ENCODE results near the gene KLHL35. TPM values are rescaled to one million over a fixed set of nuclear protein-coding genes. Genes with fewer than 3 reads are reported as not detected.
A peak's percentile ranks its signal among the peaks of the same experiment; 100 is the strongest.

Gene KLHL35
- total and polyA plus RNA-seq, 2 donors from 2014 or later: 0.26 to 1.8 TPM

GRCh38 chr11:75439495-75440120, 6.6 kb upstream of the KLHL35 start:
- intact Hi-C loops (cut with DNase I): no loop called here
- no peak overlapping the region for H3K4me3 ChIP-seq (ENCODE audit: low read length in 3 of 3)
- H3K9me3 ChIP-seq (ENCODE audit: control insufficient read depth in 2 of 3, insufficient read depth in 1 of 3, low read length in 3 of 3): no peaks in the 10 kb centered on the region
- H3K9ac ChIP-seq (ENCODE audit: low read length in 3 of 3): no peak overlapping the region
- H3K36me3 ChIP-seq (ENCODE audit: control insufficient read depth in 2 of 3, insufficient read depth in 3 of 3, low read length in 3 of 3): no peaks in the 10 kb centered on the region
- TF ChIP-seq, protein P1, sequence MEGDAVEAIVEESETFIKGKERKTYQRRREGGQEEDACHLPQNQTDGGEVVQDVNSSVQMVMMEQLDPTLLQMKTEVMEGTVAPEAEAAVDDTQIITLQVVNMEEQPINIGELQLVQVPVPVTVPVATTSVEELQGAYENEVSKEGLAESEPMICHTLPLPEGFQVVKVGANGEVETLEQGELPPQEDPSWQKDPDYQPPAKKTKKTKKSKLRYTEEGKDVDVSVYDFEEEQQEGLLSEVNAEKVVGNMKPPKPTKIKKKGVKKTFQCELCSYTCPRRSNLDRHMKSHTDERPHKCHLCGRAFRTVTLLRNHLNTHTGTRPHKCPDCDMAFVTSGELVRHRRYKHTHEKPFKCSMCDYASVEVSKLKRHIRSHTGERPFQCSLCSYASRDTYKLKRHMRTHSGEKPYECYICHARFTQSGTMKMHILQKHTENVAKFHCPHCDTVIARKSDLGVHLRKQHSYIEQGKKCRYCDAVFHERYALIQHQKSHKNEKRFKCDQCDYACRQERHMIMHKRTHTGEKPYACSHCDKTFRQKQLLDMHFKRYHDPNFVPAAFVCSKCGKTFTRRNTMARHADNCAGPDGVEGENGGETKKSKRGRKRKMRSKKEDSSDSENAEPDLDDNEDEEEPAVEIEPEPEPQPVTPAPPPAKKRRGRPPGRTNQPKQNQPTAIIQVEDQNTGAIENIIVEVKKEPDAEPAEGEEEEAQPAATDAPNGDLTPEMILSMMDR (IDR thresholded peaks at IDR 0.05; ENCODE audit: borderline replicate concordance, extremely low read depth, insufficient read depth): no peak
- H3K27ac ChIP-seq (ENCODE audit: low read depth in 2 of 2, low read length in 2 of 2): no peak overlapping the region
- H3K4me1 ChIP-seq (ENCODE audit: control insufficient read depth in 2 of 3, insufficient read depth in 2 of 3, low read depth in 1 of 3, low read length in 3 of 3): no peaks in the 10 kb centered on the region
- H3K27me3 ChIP-seq (ENCODE audit: control insufficient read depth, insufficient read depth, low read length): peaks cover 2% of the 10 kb centered on the region
- DNase-seq (peak in 1 of 5 donors; percentile 63), FAIRE-seq (no peak)

- FAIRE-seq (no peak), DNase-seq (no peak)
- Histone ChIP-seq H3K36me3 (ENCODE audit: control insufficient read depth in 2 of 3, insufficient read depth in 3 of 3, low read length in 3 of 3) (no peaks in the 10 kb centered on the region), H3K9ac (ENCODE audit: low read length in 3 of 3) (no peak overlapping the region), H3K27me3 (ENCODE audit: control insufficient read depth, insufficient read depth, low read length) (peaks cover 2% of the 10 kb centered on the region), H3K4me1 (ENCODE audit: control insufficient read depth in 2 of 3, insufficient read depth in 2 of 3, low read depth in 1 of 3, low read length in 3 of 3) (no peaks in the 10 kb centered on the region), H3K9me3 (ENCODE audit: control insufficient read depth in 2 of 3, insufficient read depth in 1 of 3, low read length in 3 of 3) (no peaks in the 10 kb centered on the region), H3K4me3 (ENCODE audit: low read length in 3 of 3) (no peak overlapping the region), H3K27ac (ENCODE audit: low read depth in 2 of 2, low read length in 2 of 2) (no peak overlapping the region)
- TF ChIP-seq, protein P1 (IDR thresholded peaks at IDR 0.05; ENCODE audit: borderline replicate concordance, extremely low read depth, insufficient read depth): no peak
- intact Hi-C loops (cut with DNase I): no loop called here
These were observed 6.0 kb upstream of the KLHL35 start for GRCh38 chr11:75439026-75439425.

DNA sequence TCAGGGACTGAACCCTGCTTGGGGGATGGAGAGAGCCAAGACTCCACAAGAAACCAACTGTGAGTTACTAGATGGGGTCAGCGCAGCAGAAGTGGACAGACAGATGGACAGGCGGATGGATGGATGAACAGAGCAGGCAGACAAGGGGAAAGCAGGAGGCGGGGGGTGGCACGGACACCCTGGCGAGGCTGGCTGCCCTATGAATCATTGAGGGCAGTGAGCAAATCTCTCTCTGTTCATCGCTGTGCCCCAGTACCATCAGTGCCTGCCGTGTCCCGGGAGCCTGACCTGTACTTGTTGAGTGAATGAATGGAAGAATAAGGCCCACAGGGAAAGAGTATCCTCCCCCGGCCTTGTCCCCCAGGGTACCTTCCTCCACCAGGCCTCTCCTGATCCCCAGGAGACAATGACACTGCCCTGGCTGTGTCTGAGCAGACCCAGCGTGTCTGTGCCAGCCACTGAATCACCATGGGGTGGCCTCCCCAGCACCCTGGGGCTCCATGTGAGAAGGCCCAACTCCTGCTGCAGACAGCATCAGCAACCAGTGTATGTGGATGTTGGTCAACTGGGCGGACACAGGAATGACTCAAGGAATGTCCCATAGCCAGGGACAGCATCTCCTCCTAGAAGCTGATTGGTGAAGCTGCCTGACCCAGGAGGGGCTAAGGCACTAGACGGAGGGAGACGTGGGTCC, 5.1 kb upstream of the KLHL35 start:
- TF ChIP-seq, protein P1 (IDR thresholded peaks at IDR 0.05; ENCODE audit: borderline replicate concordance, extremely low read depth, insufficient read depth): no peak
- no peak for DNase-seq
- intact Hi-C loops (cut with DNase I): no loop called here

More for the DNA sequence above, 5.1 kb upstream of the KLHL35 start:
- Histone ChIP-seq H3K9me3 (ENCODE audit: control insufficient read depth in 2 of 3, insufficient read depth in 1 of 3, low read length in 3 of 3) (no peaks in the 10 kb centered on the region), H3K4me1 (ENCODE audit: control insufficient read depth in 2 of 3, insufficient read depth in 2 of 3, low read depth in 1 of 3, low read length in 3 of 3) (no peaks in the 10 kb centered on the region), H3K4me3 (ENCODE audit: low read length in 3 of 3) (no peak overlapping the region), H3K36me3 (ENCODE audit: control insufficient read depth in 2 of 3, insufficient read depth in 3 of 3, low read length in 3 of 3) (no peaks in the 10 kb centered on the region), H3K27ac (ENCODE audit: low read depth in 2 of 2, low read length in 2 of 2) (no peak overlapping the region), H3K27me3 (ENCODE audit: control insufficient read depth, insufficient read depth, low read length) (peaks cover 2% of the 10 kb centered on the region), H3K9ac (ENCODE audit: low read length in 3 of 3) (no peak overlapping the region)
- FAIRE-seq: no peak
